C4-2B (cell line): ENCODE measurements around the gene TMEM88.

Source experiments
- CTCF ChIP-seq: fragments of 450-650 bp; conservative IDR thresholded peaks from 2 replicates; pipeline ENCODE4 v1.5.1; 2017; ENCODE audit warnings: mild to moderate bottlenecking
- ZFX ChIP-seq: fragments of 450-650 bp; IDR thresholded peaks from 2 replicates; pipeline ENCODE4 v1.6.1; 2017

DNA sequence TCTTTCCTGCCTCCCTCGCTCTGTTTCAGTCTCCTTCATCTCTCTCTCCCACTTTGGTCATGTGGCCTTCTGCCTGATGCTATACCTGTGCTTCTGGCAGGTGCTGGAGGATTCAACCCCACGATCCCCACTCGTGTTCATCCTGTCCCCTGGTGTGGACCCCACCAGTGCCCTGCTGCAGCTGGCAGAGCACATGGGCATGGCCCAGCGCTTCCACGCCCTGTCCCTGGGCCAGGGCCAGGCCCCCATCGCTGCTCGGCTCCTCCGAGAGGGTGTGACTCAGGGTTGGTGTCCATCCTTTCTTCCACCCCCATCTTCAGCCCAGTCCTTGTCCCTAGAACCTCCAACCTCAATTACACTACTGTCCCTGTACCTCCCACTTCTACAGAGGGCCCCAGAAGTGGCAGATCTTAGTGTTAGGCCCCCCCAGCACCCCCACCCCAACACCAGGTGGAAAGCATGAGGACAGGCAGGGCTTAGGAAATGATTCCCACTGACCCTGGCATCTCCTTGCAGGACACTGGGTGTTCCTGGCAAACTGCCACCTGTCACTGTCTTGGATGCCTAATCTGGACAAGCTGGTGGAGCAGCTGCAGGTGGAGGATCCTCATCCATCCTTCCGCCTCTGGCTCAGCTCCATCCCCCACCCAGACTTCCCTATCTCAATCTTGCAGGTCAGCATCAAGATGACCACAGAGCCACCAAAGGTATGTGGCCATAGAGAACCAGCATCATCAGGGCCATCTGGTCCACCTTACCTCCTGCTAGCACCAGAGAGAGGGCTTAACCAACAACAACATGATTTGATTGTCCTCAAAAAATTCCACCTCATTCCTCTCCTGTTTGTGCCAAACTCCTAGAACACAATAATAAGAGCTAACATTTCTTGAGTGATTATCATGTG, 30.6 kb upstream of the TMEM88 start:
- TF ChIP-seq CTCF (no peak), ZFX (no peak)
